ENCODE results near the gene MACROD2.
A peak's percentile ranks its signal among the peaks of the same experiment; 100 is the strongest.

The MACROD2 gene

GRCh38 chr20:15565786-15566185, 1570.5 kb downstream of the MACROD2 start:
- DNase-seq (ENCODE audit: low spot score in 2 of 2) = peak in 1 of 2 experiments; percentile 10
- H3K27me3 ChIP-seq (ENCODE audit: low read depth) = no peaks in the 10 kb centered on the region
- in situ Hi-C loops (cut with MboI; ENCODE audit: low sequenced_read_pairs) = no loop called here
- H3K9me3 ChIP-seq = no peaks in the 10 kb centered on the region
- no peaks in the 10 kb centered on the region for H3K36me3 ChIP-seq (replicated peaks)
- H3K4me3 ChIP-seq = no peak overlapping the region
- peaks cover 45% of the 10 kb centered on the region for H3K4me1 ChIP-seq

- Histone ChIP-seq H3K4me1 (peaks cover 35% of the 10 kb centered on the region), H3K9me3 (no peaks in the 10 kb centered on the region), H3K4me3 (no peak overlapping the region), H3K27me3 (ENCODE audit: low read depth) (no peaks in the 10 kb centered on the region), H3K36me3 (replicated peaks) (no peaks in the 10 kb centered on the region)
- in situ Hi-C loops (cut with MboI; ENCODE audit: low sequenced_read_pairs) = no loop called here
- DNase-seq (ENCODE audit: low spot score in 2 of 2) = no peak
These were observed 1571.9 kb downstream of the MACROD2 start for GRCh38 chr20:15567219-15567618.

GRCh38 chr20:15570156-15570555, 1574.8 kb downstream of the MACROD2 start:
- H3K36me3 ChIP-seq (replicated peaks) = no peaks in the 10 kb centered on the region
- no peak overlapping the region for H3K4me3 ChIP-seq
- no peaks in the 10 kb centered on the region for H3K27me3 ChIP-seq (ENCODE audit: low read depth)
- in situ Hi-C loops (cut with MboI; ENCODE audit: low sequenced_read_pairs) = no loop called here
- no peak for DNase-seq (ENCODE audit: low spot score in 2 of 2)
- no peaks in the 10 kb centered on the region for H3K9me3 ChIP-seq
- peaks cover 7% of the 10 kb centered on the region for H3K4me1 ChIP-seq

- in situ Hi-C loops (cut with MboI; ENCODE audit: low sequenced_read_pairs) = no loop called here
- Histone ChIP-seq H3K27me3 (ENCODE audit: low read depth) (no peaks in the 10 kb centered on the region), H3K9me3 (no peaks in the 10 kb centered on the region), H3K36me3 (replicated peaks) (no peaks in the 10 kb centered on the region), H3K4me3 (no peak overlapping the region), H3K4me1 (no peaks in the 10 kb centered on the region)
- DNase-seq (ENCODE audit: low spot score in 2 of 2) = no peak
These were observed 1575.7 kb downstream of the MACROD2 start for GRCh38 chr20:15571056-15571455.

GRCh38 chr20:15575255-15575654, 1579.9 kb downstream of the MACROD2 start:
- DNase-seq (ENCODE audit: low spot score in 2 of 2) = no peak
- in situ Hi-C loops (cut with MboI; ENCODE audit: low sequenced_read_pairs) = no loop called here
- Histone ChIP-seq H3K27me3 (ENCODE audit: low read depth) (no peaks in the 10 kb centered on the region), H3K36me3 (replicated peaks) (no peaks in the 10 kb centered on the region), H3K4me3 (no peak overlapping the region), H3K9me3 (no peaks in the 10 kb centered on the region), H3K4me1 (peaks cover 7% of the 10 kb centered on the region)

- Histone ChIP-seq H3K27me3 (ENCODE audit: low read depth) (no peaks in the 10 kb centered on the region), H3K36me3 (replicated peaks) (no peaks in the 10 kb centered on the region), H3K4me1 (peaks cover 13% of the 10 kb centered on the region), H3K9me3 (no peaks in the 10 kb centered on the region), H3K4me3 (no peak overlapping the region)
- no peak for DNase-seq (ENCODE audit: low spot score in 2 of 2)
- in situ Hi-C loops (cut with MboI; ENCODE audit: low sequenced_read_pairs) = no loop called here
These were observed 1581.1 kb downstream of the MACROD2 start for GRCh38 chr20:15576411-15576810.

GRCh38 chr20:15578113-15578512, 1582.8 kb downstream of the MACROD2 start:
- H3K4me3 ChIP-seq = no peak overlapping the region
- H3K36me3 ChIP-seq (replicated peaks) = no peaks in the 10 kb centered on the region
- H3K27me3 ChIP-seq (ENCODE audit: low read depth) = no peaks in the 10 kb centered on the region
- in situ Hi-C loops (cut with MboI; ENCODE audit: low sequenced_read_pairs) = no loop called here
- no peak for DNase-seq (ENCODE audit: low spot score in 2 of 2)
- no peaks in the 10 kb centered on the region for H3K9me3 ChIP-seq
- peaks cover 13% of the 10 kb centered on the region for H3K4me1 ChIP-seq

- H3K4me1 ChIP-seq = peaks cover 13% of the 10 kb centered on the region
- H3K36me3 ChIP-seq (replicated peaks) = no peaks in the 10 kb centered on the region
- in situ Hi-C loops (cut with MboI; ENCODE audit: low sequenced_read_pairs) = no loop called here
- DNase-seq (ENCODE audit: low spot score in 2 of 2) = no peak
- no peak overlapping the region for H3K4me3 ChIP-seq
- H3K9me3 ChIP-seq = no peaks in the 10 kb centered on the region
- no peaks in the 10 kb centered on the region for H3K27me3 ChIP-seq (ENCODE audit: low read depth)
These were observed 1584.4 kb downstream of the MACROD2 start for GRCh38 chr20:15579688-15580087.

GRCh38 chr20:15582146-15582760, 1586.9 kb downstream of the MACROD2 start:
- Histone ChIP-seq H3K9me3 (no peaks in the 10 kb centered on the region), H3K27me3 (ENCODE audit: low read depth) (no peaks in the 10 kb centered on the region), H3K36me3 (replicated peaks) (no peaks in the 10 kb centered on the region), H3K4me3 (no peak overlapping the region), H3K4me1 (peaks cover 13% of the 10 kb centered on the region)
- in situ Hi-C loops (cut with MboI; ENCODE audit: low sequenced_read_pairs) = no loop called here
- DNase-seq (ENCODE audit: low spot score in 2 of 2) = no peak

GRCh38 chr20:15584507-15584906, 1589.2 kb downstream of the MACROD2 start:
- Histone ChIP-seq H3K27me3 (ENCODE audit: low read depth) (no peaks in the 10 kb centered on the region), H3K4me1 (peaks cover 13% of the 10 kb centered on the region), H3K4me3 (no peak overlapping the region), H3K9me3 (no peaks in the 10 kb centered on the region; the same call in 1 of the 2 replicates), H3K36me3 (replicated peaks) (no peaks in the 10 kb centered on the region)
- in situ Hi-C loops (cut with MboI; ENCODE audit: low sequenced_read_pairs) = no loop called here
- DNase-seq (ENCODE audit: low spot score in 2 of 2) = no peak

GRCh38 chr20:15593081-15593480, 1597.8 kb downstream of the MACROD2 start:
- in situ Hi-C loops (cut with MboI; ENCODE audit: low sequenced_read_pairs) = no loop called here
- H3K9me3 ChIP-seq = no peaks in the 10 kb centered on the region; the same call in 1 of the 2 replicates
- no peak for DNase-seq (ENCODE audit: low spot score in 2 of 2)
- no peaks in the 10 kb centered on the region for H3K4me1 ChIP-seq
- no peaks in the 10 kb centered on the region for H3K27me3 ChIP-seq (ENCODE audit: low read depth)
- no peak overlapping the region for H3K4me3 ChIP-seq
- no peaks in the 10 kb centered on the region for H3K36me3 ChIP-seq (replicated peaks)

- no peak for DNase-seq (ENCODE audit: low spot score in 2 of 2)
- Histone ChIP-seq H3K27me3 (ENCODE audit: low read depth) (no peaks in the 10 kb centered on the region), H3K4me1 (no peaks in the 10 kb centered on the region), H3K4me3 (no peak overlapping the region), H3K9me3 (no peaks in the 10 kb centered on the region), H3K36me3 (replicated peaks) (no peaks in the 10 kb centered on the region)
- in situ Hi-C loops (cut with MboI; ENCODE audit: low sequenced_read_pairs) = no loop called here
These were observed 1598.9 kb downstream of the MACROD2 start for GRCh38 chr20:15594158-15594695.

GRCh38 chr20:15596220-15596890, 1601.0 kb downstream of the MACROD2 start:
- in situ Hi-C loops (cut with MboI; ENCODE audit: low sequenced_read_pairs) = no loop called here
- no peak for DNase-seq (ENCODE audit: low spot score in 2 of 2)
- H3K9me3 ChIP-seq = no peaks in the 10 kb centered on the region

GRCh38 chr20:15597306-15597705, 1602.0 kb downstream of the MACROD2 start:
- Histone ChIP-seq H3K9me3 (no peaks in the 10 kb centered on the region), H3K27me3 (ENCODE audit: low read depth) (no peaks in the 10 kb centered on the region), H3K36me3 (replicated peaks) (no peaks in the 10 kb centered on the region), H3K4me3 (no peak overlapping the region), H3K4me1 (no peaks in the 10 kb centered on the region)
- in situ Hi-C loops (cut with MboI; ENCODE audit: low sequenced_read_pairs) = no loop called here
- no peak for DNase-seq (ENCODE audit: low spot score in 2 of 2)

More at GRCh38 chr20:15596220-15596890, 1601.0 kb downstream of the MACROD2 start:
- Histone ChIP-seq H3K36me3 (replicated peaks) (no peaks in the 10 kb centered on the region), H3K27me3 (ENCODE audit: low read depth) (no peaks in the 10 kb centered on the region), H3K4me1 (no peaks in the 10 kb centered on the region), H3K4me3 (no peak overlapping the region)

Measured in HAP-1 (cell line).